SH-SY5Y (cell line): ENCODE results near the gene BIRC2.

Source experiments
- GATA2 ChIP-seq: IDR thresholded peaks from 2 replicates; pipeline ENCODE4 v1.6.1; 2011; ENCODE audit warnings: mild to moderate bottlenecking, low read depth, low read length
- GATA3 ChIP-seq: IDR thresholded peaks from 2 replicates; pipeline ENCODE4 v1.6.1; 2011; ENCODE audit warnings: low read depth, mild to moderate bottlenecking, low read length, moderate library complexity

DNA sequence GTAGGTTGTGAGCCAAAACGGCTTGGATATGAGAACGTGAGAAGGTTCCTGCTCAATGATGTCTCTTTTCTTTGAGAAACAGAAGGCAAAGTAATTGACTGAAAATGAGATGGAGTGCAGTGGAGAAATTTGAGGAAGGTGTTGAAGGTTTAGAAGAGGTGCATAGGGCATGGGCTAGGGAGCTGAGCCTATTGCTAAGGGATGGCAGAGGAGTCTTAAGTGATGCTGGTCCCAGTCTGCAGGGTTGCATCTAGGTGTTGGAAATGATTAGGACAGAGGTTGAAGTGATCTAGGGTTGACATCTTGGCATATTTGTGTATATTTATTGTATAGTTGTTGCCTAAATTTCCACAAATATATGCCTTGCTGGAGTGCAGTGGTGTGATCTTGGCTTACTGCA is 27.5 kb upstream of the BIRC2 start:
- TF ChIP-seq GATA2, result no peak
- TF ChIP-seq GATA3, result no peak
